Measurements from ENCODE around the gene TSC22D2. TPM values are rescaled to one million over a fixed set of nuclear protein-coding genes. Genes with fewer than 3 reads are reported as not detected.

The TSC22D2 gene
- total and polyA plus RNA-seq, 10 of the 15 experiments (the other 5 are each of a cell fraction or from before 2014, with no cell fraction given) = 7.4 to 19.4 (median 10.9) TPM

DNA sequence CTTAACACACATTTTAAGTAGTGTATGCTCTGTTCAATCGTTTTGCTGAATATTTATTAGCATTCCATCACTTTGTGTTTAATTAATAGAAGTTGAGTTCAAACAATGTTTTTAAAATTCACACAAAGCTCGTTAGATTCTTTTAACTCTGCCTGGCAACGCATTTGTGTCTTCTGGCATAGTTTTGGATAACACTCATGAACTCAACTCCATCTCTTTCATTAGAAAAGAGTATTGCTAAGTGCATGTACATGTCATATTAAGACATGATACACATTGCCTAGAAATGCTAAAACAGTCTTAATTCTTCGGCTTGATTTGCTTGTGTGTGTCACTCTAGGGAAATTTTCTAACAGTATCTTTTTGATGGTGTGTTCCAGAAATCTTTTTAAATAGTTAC lies 15.7 kb downstream of the TSC22D2 start:
- H3K27ac ChIP-seq (ENCODE audit: control insufficient read depth, insufficient read depth) = no peak overlapping the region
- H3K36me3 ChIP-seq (ENCODE audit: control insufficient read depth in 2 of 2, insufficient read depth in 2 of 2, low read length in 1 of 2) = peaks cover 0 to 11% of the 10 kb centered on the region in 2 experiments; a peak in 1 of 4 replicates
- no peaks in the 10 kb centered on the region for H3K9me3 ChIP-seq (replicated peaks; ENCODE audit: control insufficient read depth, insufficient read depth, low read length)
- no peak for ATAC-seq
- no peaks in the 10 kb centered on the region for H4K20me1 ChIP-seq (ENCODE audit: control insufficient read depth, insufficient read depth)
- H3K27me3 ChIP-seq (replicated peaks in 1 of 2; ENCODE audit: control insufficient read depth in 2 of 2, insufficient read depth in 2 of 2, low read length in 1 of 2) = no peaks in the 10 kb centered on the region
- H3K4me1 ChIP-seq (ENCODE audit: control insufficient read depth, insufficient read depth, low read length) = no peaks in the 10 kb centered on the region
- H3K4me2 ChIP-seq (ENCODE audit: control insufficient read depth, insufficient read depth) = no peak overlapping the region
- H3K9ac ChIP-seq (ENCODE audit: control insufficient read depth, insufficient read depth, low read length) = no peak overlapping the region
- TF ChIP-seq, protein P1, sequence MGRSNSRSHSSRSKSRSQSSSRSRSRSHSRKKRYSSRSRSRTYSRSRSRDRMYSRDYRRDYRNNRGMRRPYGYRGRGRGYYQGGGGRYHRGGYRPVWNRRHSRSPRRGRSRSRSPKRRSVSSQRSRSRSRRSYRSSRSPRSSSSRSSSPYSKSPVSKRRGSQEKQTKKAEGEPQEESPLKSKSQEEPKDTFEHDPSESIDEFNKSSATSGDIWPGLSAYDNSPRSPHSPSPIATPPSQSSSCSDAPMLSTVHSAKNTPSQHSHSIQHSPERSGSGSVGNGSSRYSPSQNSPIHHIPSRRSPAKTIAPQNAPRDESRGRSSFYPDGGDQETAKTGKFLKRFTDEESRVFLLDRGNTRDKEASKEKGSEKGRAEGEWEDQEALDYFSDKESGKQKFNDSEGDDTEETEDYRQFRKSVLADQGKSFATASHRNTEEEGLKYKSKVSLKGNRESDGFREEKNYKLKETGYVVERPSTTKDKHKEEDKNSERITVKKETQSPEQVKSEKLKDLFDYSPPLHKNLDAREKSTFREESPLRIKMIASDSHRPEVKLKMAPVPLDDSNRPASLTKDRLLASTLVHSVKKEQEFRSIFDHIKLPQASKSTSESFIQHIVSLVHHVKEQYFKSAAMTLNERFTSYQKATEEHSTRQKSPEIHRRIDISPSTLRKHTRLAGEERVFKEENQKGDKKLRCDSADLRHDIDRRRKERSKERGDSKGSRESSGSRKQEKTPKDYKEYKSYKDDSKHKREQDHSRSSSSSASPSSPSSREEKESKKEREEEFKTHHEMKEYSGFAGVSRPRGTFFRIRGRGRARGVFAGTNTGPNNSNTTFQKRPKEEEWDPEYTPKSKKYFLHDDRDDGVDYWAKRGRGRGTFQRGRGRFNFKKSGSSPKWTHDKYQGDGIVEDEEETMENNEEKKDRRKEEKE (IDR thresholded peaks at IDR 0.05) = no peak
- TF ChIP-seq RB1 (IDR thresholded peaks at IDR 0.05; ENCODE audit: borderline replicate concordance) = no peak
- TF ChIP-seq PAX5 (IDR thresholded peaks at IDR 0.05; ENCODE audit: borderline replicate concordance, low read depth, low read length) = no peak
- no peak for TF ChIP-seq NFIC (IDR thresholded peaks at IDR 0.05; ENCODE audit: low read depth, low read length)
- no peak for TF ChIP-seq ZNF622 (IDR thresholded peaks at IDR 0.05)
- TF ChIP-seq EP300 (IDR thresholded peaks at IDR 0.05; ENCODE audit: borderline replicate concordance in 1 of 2, control insufficient read depth in 1 of 2, low read depth in 2 of 2, low read length in 2 of 2) = no peak
- TF ChIP-seq ATF7 (IDR thresholded peaks at IDR 0.05; ENCODE audit: low read depth) = no peak
- TF ChIP-seq HDAC6 (IDR thresholded peaks at IDR 0.05; ENCODE audit: unreplicated experiment) = no peak
- no peak for TF ChIP-seq SMC3 (IDR thresholded peaks at IDR 0.05; ENCODE audit: borderline replicate concordance, low read length)
- TF ChIP-seq IKZF2 (IDR thresholded peaks at IDR 0.05) = no peak
- TF ChIP-seq ASH2L (IDR thresholded peaks at IDR 0.05; ENCODE audit: borderline replicate concordance, low read depth) = no peak
- no peak for TF ChIP-seq NR2C1 (IDR thresholded peaks at IDR 0.05)
- TF ChIP-seq, protein P2, sequence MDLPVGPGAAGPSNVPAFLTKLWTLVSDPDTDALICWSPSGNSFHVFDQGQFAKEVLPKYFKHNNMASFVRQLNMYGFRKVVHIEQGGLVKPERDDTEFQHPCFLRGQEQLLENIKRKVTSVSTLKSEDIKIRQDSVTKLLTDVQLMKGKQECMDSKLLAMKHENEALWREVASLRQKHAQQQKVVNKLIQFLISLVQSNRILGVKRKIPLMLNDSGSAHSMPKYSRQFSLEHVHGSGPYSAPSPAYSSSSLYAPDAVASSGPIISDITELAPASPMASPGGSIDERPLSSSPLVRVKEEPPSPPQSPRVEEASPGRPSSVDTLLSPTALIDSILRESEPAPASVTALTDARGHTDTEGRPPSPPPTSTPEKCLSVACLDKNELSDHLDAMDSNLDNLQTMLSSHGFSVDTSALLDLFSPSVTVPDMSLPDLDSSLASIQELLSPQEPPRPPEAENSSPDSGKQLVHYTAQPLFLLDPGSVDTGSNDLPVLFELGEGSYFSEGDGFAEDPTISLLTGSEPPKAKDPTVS (IDR thresholded peaks at IDR 0.05; ENCODE audit: low read depth, low read length) = no peak
- TF ChIP-seq STAT3 (IDR thresholded peaks at IDR 0.05; ENCODE audit: low read depth, low read length) = no peak
- no peak for DNase-seq (ENCODE audit: low read depth, low spot score)
- in situ Hi-C loops (cut with MboI) = no loop called here
- RAD21 ChIA-PET (ENCODE audit: unreplicated experiment) = interaction anchor here (1.1 to 2.2 kb wide), 3 partner anchors 8 to 185 kb away, joined by 4 to 7 read pairs (median 6); no protein-coding TSS in a partner anchor
- no TSS peak for BruUV-seq (replicated peaks)
- FAIRE-seq = no peak
- intact Hi-C loops (cut with micrococcal nuclease; ENCODE audit: unreplicated experiment) = no loop called here
- H2AFZ ChIP-seq (ENCODE audit: control insufficient read depth, low read depth, low read length) = no peak overlapping the region
- POLR2A ChIA-PET = interaction anchor here (1.0 to 4.1 kb wide), 3 partner anchors 9 to 15 kb away, joined by 3 to 21 read pairs (median 6); partner anchors contain the start of gene TSC22D2
- SMC1A ChIA-PET (ENCODE audit: uncharacterized antibody, unreplicated experiment) = interaction anchor here (0.9 to 4.7 kb wide), 12 partner anchors 11 to 137 kb away, joined by 3 to 50 read pairs (median 3); partner anchors contain the start of gene TSC22D2
- peaks cover 39% of the 10 kb centered on the region for H3K79me2 ChIP-seq (ENCODE audit: control insufficient read depth, insufficient read depth, low read length)
- WGBS (ENCODE audit: insufficient coverage, insufficient replicate concordance, low lambda C conversion rate, missing lambda C conversion rate) = 99% methylated on average over 4 of the region's 4 CpGs
- CTCF ChIA-PET = interaction anchor here (1.0 to 2.5 kb wide), 5 partner anchors 9 to 169 kb away, joined by 3 to 14 read pairs (median 5); no protein-coding TSS in a partner anchor
- no peak overlapping the region for H3K4me3 ChIP-seq

All from GM12878 (cell line).